ENCODE data around the gene ARHGAP24.

Gene ARHGAP24

GRCh38 chr4:85617202-85617601 lies 142.3 kb downstream of the ARHGAP24 start:
- Histone ChIP-seq H3K36me3 (ENCODE audit: low read depth) (no peaks in the 10 kb centered on the region), H3K9me3 (ENCODE audit: severe bottlenecking) (no peaks in the 10 kb centered on the region), H3K27me3 (ENCODE audit: insufficient read depth, poor library complexity, severe bottlenecking) (no peaks in the 10 kb centered on the region), H3K27ac (ENCODE audit: poor library complexity, severe bottlenecking) (no peak overlapping the region), H3K4me1 (ENCODE audit: insufficient read depth, poor library complexity, severe bottlenecking) (no peaks in the 10 kb centered on the region), H3K4me3 (ENCODE audit: severe bottlenecking) (no peak overlapping the region)
- no peak for DNase-seq (ENCODE audit: low spot score)
- no peak for ATAC-seq (ENCODE audit: low read depth)
- no peak for TF ChIP-seq CTCF (IDR thresholded peaks at IDR 0.05; ENCODE audit: poor library complexity, severe bottlenecking)

GRCh38 chr4:85632981-85633380 lies 158.0 kb downstream of the ARHGAP24 start:
- ATAC-seq (ENCODE audit: low read depth) = no peak
- Histone ChIP-seq H3K9me3 (ENCODE audit: severe bottlenecking) (no peaks in the 10 kb centered on the region), H3K36me3 (ENCODE audit: low read depth) (no peaks in the 10 kb centered on the region), H3K27ac (ENCODE audit: poor library complexity, severe bottlenecking) (no peak overlapping the region), H3K27me3 (ENCODE audit: insufficient read depth, poor library complexity, severe bottlenecking) (no peaks in the 10 kb centered on the region), H3K4me3 (ENCODE audit: severe bottlenecking) (no peak overlapping the region), H3K4me1 (ENCODE audit: insufficient read depth, poor library complexity, severe bottlenecking) (no peaks in the 10 kb centered on the region)
- no peak for DNase-seq (ENCODE audit: low spot score)
- TF ChIP-seq CTCF (IDR thresholded peaks at IDR 0.05; ENCODE audit: poor library complexity, severe bottlenecking) = no peak

GRCh38 chr4:85637778-85638177 lies 162.8 kb downstream of the ARHGAP24 start:
- Histone ChIP-seq H3K36me3 (ENCODE audit: low read depth) (no peaks in the 10 kb centered on the region), H3K27me3 (ENCODE audit: insufficient read depth, poor library complexity, severe bottlenecking) (no peaks in the 10 kb centered on the region), H3K27ac (ENCODE audit: poor library complexity, severe bottlenecking) (no peak overlapping the region), H3K4me3 (ENCODE audit: severe bottlenecking) (no peak overlapping the region), H3K4me1 (ENCODE audit: insufficient read depth, poor library complexity, severe bottlenecking) (no peaks in the 10 kb centered on the region), H3K9me3 (ENCODE audit: severe bottlenecking) (no peaks in the 10 kb centered on the region)
- TF ChIP-seq CTCF (IDR thresholded peaks at IDR 0.05; ENCODE audit: poor library complexity, severe bottlenecking) = no peak
- no peak for ATAC-seq (ENCODE audit: low read depth)
- no peak for DNase-seq (ENCODE audit: low spot score)

- Histone ChIP-seq H3K36me3 (ENCODE audit: low read depth) (no peaks in the 10 kb centered on the region), H3K9me3 (ENCODE audit: severe bottlenecking) (no peaks in the 10 kb centered on the region), H3K27ac (ENCODE audit: poor library complexity, severe bottlenecking) (no peak overlapping the region), H3K4me3 (ENCODE audit: severe bottlenecking) (no peak overlapping the region), H3K4me1 (ENCODE audit: insufficient read depth, poor library complexity, severe bottlenecking) (no peaks in the 10 kb centered on the region), H3K27me3 (ENCODE audit: insufficient read depth, poor library complexity, severe bottlenecking) (no peaks in the 10 kb centered on the region)
- ATAC-seq (ENCODE audit: low read depth) = no peak
- TF ChIP-seq CTCF (IDR thresholded peaks at IDR 0.05; ENCODE audit: poor library complexity, severe bottlenecking) = no peak
- DNase-seq (ENCODE audit: low spot score) = no peak
Observed at GRCh38 chr4:85639946-85640345, 165.0 kb downstream of the ARHGAP24 start.

GRCh38 chr4:85642356-85643100 lies 167.6 kb downstream of the ARHGAP24 start:
- TF ChIP-seq CTCF (IDR thresholded peaks at IDR 0.05; ENCODE audit: poor library complexity, severe bottlenecking) = no peak
- H3K27me3 ChIP-seq (ENCODE audit: insufficient read depth, poor library complexity, severe bottlenecking) = no peaks in the 10 kb centered on the region
- H3K9me3 ChIP-seq (ENCODE audit: severe bottlenecking) = no peaks in the 10 kb centered on the region
- ATAC-seq (ENCODE audit: low read depth) (no peak), DNase-seq (ENCODE audit: low spot score) (no peak)
- no peak overlapping the region for H3K27ac ChIP-seq (ENCODE audit: poor library complexity, severe bottlenecking)
- no peaks in the 10 kb centered on the region for H3K4me1 ChIP-seq (ENCODE audit: insufficient read depth, poor library complexity, severe bottlenecking)
- no peak overlapping the region for H3K4me3 ChIP-seq (ENCODE audit: severe bottlenecking)
- no peaks in the 10 kb centered on the region for H3K36me3 ChIP-seq (ENCODE audit: low read depth)
